SJCRH30 (cell line): ENCODE data around the gene ATG2B. TPM values are rescaled to one million over a fixed set of nuclear protein-coding genes. Genes with fewer than 3 reads are reported as not detected.

Source experiments
- DNase-seq, 2 experiments: peaks; one replicate each; pipeline ENCODE4 v3.0.0-alpha.2; 2015 to 2020
- H3K27ac ChIP-seq: fragments of 250-450 bp; sonication (Bioruptor Pico); 2 replicates; pipeline ENCODE4 v1.5.1; 2020; ENCODE audit warnings: mild to moderate bottlenecking, moderate library complexity
- H3K27me3 ChIP-seq: fragments of 250-450 bp; sonication (Bioruptor Pico); 2 replicates; pipeline ENCODE4 v1.5.1; 2020; ENCODE audit warnings: mild to moderate bottlenecking, moderate library complexity
- H3K36me3 ChIP-seq: fragments of 250-450 bp; sonication (Bioruptor Pico); 2 replicates; pipeline ENCODE4 v1.5.1; 2020; ENCODE audit warnings: mild to moderate bottlenecking, moderate library complexity
- H3K4me1 ChIP-seq: fragments of 250-450 bp; sonication (Bioruptor Pico); 2 replicates; pipeline ENCODE4 v1.5.1; 2020; ENCODE audit warnings: mild to moderate bottlenecking, moderate library complexity
- H3K4me3 ChIP-seq: fragments of 250-450 bp; sonication (Bioruptor Pico); 2 replicates; pipeline ENCODE4 v1.5.1; 2020; ENCODE audit warnings: mild to moderate bottlenecking, moderate library complexity
- H3K9me3 ChIP-seq: fragments of 250-450 bp; sonication (Bioruptor Pico); replicated peaks from 2 replicates; pipeline ENCODE4 v1.5.1; 2020; ENCODE audit warnings: mild to moderate bottlenecking, moderate library complexity
- total RNA-seq: library from RNA; depleted of rRNA; stranded (reverse); fragments of >200 nt; shearing (Covaris generic); gene quantifications from 2 replicates; pipeline ENCODE4 v1.2.3, GENCODE V29; 2014; rRNA removed

The ATG2B gene
- total RNA-seq, 1 experiment from 2014 or later = 12.7 TPM

DNA sequence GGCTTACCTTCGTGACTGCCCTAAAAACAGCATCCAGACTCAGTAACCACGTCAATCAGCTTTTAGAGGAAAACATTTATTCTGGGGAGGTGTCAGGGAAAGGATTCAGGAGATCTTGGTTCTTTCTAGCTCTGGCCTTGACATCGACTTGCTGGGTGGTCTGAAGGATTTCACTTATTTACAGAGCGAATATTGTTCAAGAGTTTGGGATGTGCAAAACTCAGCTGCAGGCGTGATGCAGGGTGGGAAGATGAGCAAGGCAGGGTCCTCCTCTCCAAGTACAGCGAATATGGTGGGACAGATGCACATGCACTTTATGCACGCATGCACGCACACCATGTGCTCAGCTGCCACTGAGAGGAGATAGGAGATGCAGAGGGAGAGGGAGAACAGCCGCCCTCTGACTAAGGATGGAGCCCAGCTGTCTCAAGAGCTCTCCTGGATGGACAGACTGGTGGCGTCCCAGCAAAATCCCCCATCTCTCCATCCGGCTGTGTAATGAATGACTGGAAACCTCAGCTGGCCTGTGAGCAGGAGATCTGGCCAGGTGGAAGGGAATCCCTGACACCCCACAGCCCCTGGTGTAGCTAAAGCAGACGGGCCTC lies 131.5 kb downstream of the ATG2B start:
- H3K4me3 ChIP-seq = no peak overlapping the region
- H3K36me3 ChIP-seq = no peaks in the 10 kb centered on the region
- no peaks in the 10 kb centered on the region for H3K27me3 ChIP-seq
- no peaks in the 10 kb centered on the region for H3K4me1 ChIP-seq
- no peak overlapping the region for H3K27ac ChIP-seq
- DNase-seq = peak; percentile 54 to 59
- no peaks in the 10 kb centered on the region for H3K9me3 ChIP-seq

DNA sequence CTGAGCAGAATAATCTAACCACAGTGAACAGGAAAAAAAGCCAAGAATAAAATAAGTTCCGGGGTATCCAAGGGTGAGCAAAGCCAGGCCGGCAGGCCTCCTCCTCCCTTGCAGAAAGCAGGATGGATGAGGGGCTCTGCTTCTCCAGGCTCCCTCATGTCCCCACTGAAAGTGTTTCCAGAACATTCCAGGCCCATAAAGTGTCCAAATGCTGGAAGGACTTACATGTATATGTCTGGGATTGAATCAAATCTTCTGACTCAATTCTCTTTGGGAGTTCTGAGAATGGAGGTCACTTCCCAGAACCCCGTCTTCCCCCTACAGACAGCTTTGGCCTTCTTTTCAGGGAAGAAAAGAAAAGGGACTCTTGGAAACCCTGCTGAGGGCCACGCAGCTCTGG lies 132.1 kb downstream of the ATG2B start:
- Histone ChIP-seq H3K27me3 (no peaks in the 10 kb centered on the region), H3K36me3 (no peaks in the 10 kb centered on the region), H3K4me1 (no peaks in the 10 kb centered on the region), H3K4me3 (no peak overlapping the region), H3K9me3 (no peaks in the 10 kb centered on the region), H3K27ac (no peak overlapping the region)
- DNase-seq = no peak

DNA sequence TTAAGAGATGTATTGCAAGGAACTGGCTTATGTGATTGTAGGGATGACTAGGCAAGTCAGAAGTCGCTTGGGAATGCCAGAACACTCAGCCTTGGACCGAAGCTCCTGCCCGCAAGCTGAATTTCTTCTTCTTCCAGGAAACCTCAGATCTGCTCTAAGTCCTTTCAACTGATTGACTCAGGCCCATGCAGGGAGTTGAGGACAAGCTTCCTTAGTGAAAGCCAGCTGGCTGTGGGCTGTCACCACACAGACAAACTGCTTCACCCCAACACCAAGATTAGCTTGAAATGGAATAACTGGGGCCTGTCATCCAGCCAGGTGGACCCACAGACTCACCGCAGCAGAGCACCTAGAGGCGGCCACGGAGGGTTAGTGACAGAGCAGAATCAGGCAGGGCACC lies 133.8 kb downstream of the ATG2B start:
- H3K27ac ChIP-seq = no peak overlapping the region
- H3K4me1 ChIP-seq = no peaks in the 10 kb centered on the region
- H3K4me3 ChIP-seq = no peak overlapping the region
- H3K36me3 ChIP-seq = no peaks in the 10 kb centered on the region
- H3K9me3 ChIP-seq = no peaks in the 10 kb centered on the region
- DNase-seq = no peak
- H3K27me3 ChIP-seq = no peaks in the 10 kb centered on the region

Other genes starting within 250 kb of the ATG2B start
- gene BDKRB2, start 158.5 kb downstream of the ATG2B start, total RNA-seq = 0.03 TPM in 1 of 2 replicates, not detected in the other
- gene BDKRB1, start 107.1 kb downstream of the ATG2B start, total RNA-seq = 2.0 and 2.3 TPM in 2 replicates
- gene GSKIP, start 185 bp upstream of the ATG2B start, total RNA-seq = 17.6 and 20.7 TPM in 2 replicates
- not detected in 2 replicates for gene AK7, start 28.8 kb upstream of the ATG2B start, total RNA-seq
- gene PAPOLA, start 139.0 kb upstream of the ATG2B start, total RNA-seq = 152 and 177 TPM in 2 replicates